ENCODE measurements around the gene OLFM1.

Gene OLFM1

GRCh38 chr9:135165003-135165711, 77.7 kb downstream of the OLFM1 start:
- no peak overlapping the region for H2AK5ac ChIP-seq (ENCODE audit: low read length, severe bottlenecking)
- peaks cover 0 to 51% of the 10 kb centered on the region in 2 experiments for H3K27me3 ChIP-seq (ENCODE audit: control insufficient read depth in 1 of 2, insufficient read depth in 1 of 2, low read length in 2 of 2)
- H3K27ac ChIP-seq (ENCODE audit: low read length, poor library complexity, severe bottlenecking), result no peak overlapping the region
- no peak overlapping the region for H2AFZ ChIP-seq (ENCODE audit: low read depth, low read length)
- H3K23ac ChIP-seq (ENCODE audit: low read length in 2 of 2), result no peak overlapping the region
- WGBS, result 76% methylated on average over 15 of the region's 18 CpGs
- no peak overlapping the region for H2BK15ac ChIP-seq (ENCODE audit: low read depth, poor library complexity, severe bottlenecking)
- no peaks in the 10 kb centered on the region for H3K4me1 ChIP-seq (ENCODE audit: control insufficient read depth, insufficient read depth, low read depth, low read length)
- no peaks in the 10 kb centered on the region for H3K36me3 ChIP-seq (ENCODE audit: control insufficient read depth in 1 of 2, insufficient read depth in 2 of 2, low read depth in 1 of 2, low read length in 2 of 2)
- no peak overlapping the region for H3K4me3 ChIP-seq (ENCODE audit: insufficient read depth in 1 of 2, low read depth in 1 of 2, low read length in 2 of 2)
- H2BK120ac ChIP-seq (ENCODE audit: low read depth, low read length), result no peak overlapping the region
- H3K79me1 ChIP-seq (replicated peaks; ENCODE audit: low read length, poor library complexity, severe bottlenecking), result no peaks in the 10 kb centered on the region
- no peaks in the 10 kb centered on the region for H3K9me3 ChIP-seq (ENCODE audit: control insufficient read depth, low read length)
- no peak overlapping the region for H3K9ac ChIP-seq (ENCODE audit: low read length)
- H4K91ac ChIP-seq (ENCODE audit: low read length), result no peak overlapping the region
- no peak overlapping the region for H3K18ac ChIP-seq (ENCODE audit: low read depth in 1 of 2, low read length in 2 of 2)
- H3K14ac ChIP-seq (ENCODE audit: low read length in 2 of 2), result no peak overlapping the region
- H2BK12ac ChIP-seq (ENCODE audit: low read length in 2 of 2), result no peak overlapping the region
- H3K4ac ChIP-seq (ENCODE audit: low read depth in 1 of 2, low read length in 2 of 2), result no peak overlapping the region
- DNase-seq, result no peak
- H3K4me2 ChIP-seq (ENCODE audit: low read length, poor library complexity, severe bottlenecking), result no peak overlapping the region
- no peak overlapping the region for H2BK5ac ChIP-seq (ENCODE audit: low read depth, low read length, poor library complexity, severe bottlenecking)
- H4K8ac ChIP-seq (ENCODE audit: low read length), result no peak overlapping the region

- no peaks in the 10 kb centered on the region for H3K9me3 ChIP-seq (ENCODE audit: control insufficient read depth, low read length)
- no peak overlapping the region for H2AK5ac ChIP-seq (ENCODE audit: low read length, severe bottlenecking)
- no peak for DNase-seq
- no peak overlapping the region for H3K18ac ChIP-seq (ENCODE audit: low read depth in 1 of 2, low read length in 2 of 2)
- H3K4me3 ChIP-seq (ENCODE audit: insufficient read depth in 1 of 2, low read depth in 1 of 2, low read length in 2 of 2), result no peak overlapping the region
- no peaks in the 10 kb centered on the region for H3K4me1 ChIP-seq (ENCODE audit: control insufficient read depth, insufficient read depth, low read depth, low read length)
- 65% methylated on average over 25 of the region's 25 CpGs for WGBS
- H3K79me1 ChIP-seq (replicated peaks; ENCODE audit: low read length, poor library complexity, severe bottlenecking), result no peaks in the 10 kb centered on the region
- no peak overlapping the region for H3K23ac ChIP-seq (ENCODE audit: low read length in 2 of 2)
- no peak overlapping the region for H3K14ac ChIP-seq (ENCODE audit: low read length in 2 of 2)
- H2BK120ac ChIP-seq (ENCODE audit: low read depth, low read length), result no peak overlapping the region
- H3K4me2 ChIP-seq (ENCODE audit: low read length, poor library complexity, severe bottlenecking), result no peak overlapping the region
- no peak overlapping the region for H3K4ac ChIP-seq (ENCODE audit: low read depth in 1 of 2, low read length in 2 of 2)
- no peak overlapping the region for H4K91ac ChIP-seq (ENCODE audit: low read length)
- no peak overlapping the region for H3K9ac ChIP-seq (ENCODE audit: low read length)
- H2BK5ac ChIP-seq (ENCODE audit: low read depth, low read length, poor library complexity, severe bottlenecking), result no peak overlapping the region
- H2BK12ac ChIP-seq (ENCODE audit: low read length in 2 of 2), result no peak overlapping the region
- H3K27me3 ChIP-seq (ENCODE audit: control insufficient read depth in 1 of 2, insufficient read depth in 1 of 2, low read length in 2 of 2), result peaks cover 0 to 47% of the 10 kb centered on the region in 2 experiments
- H2AFZ ChIP-seq (ENCODE audit: low read depth, low read length), result no peak overlapping the region
- no peak overlapping the region for H4K8ac ChIP-seq (ENCODE audit: low read length)
- no peak overlapping the region for H3K27ac ChIP-seq (ENCODE audit: low read length, poor library complexity, severe bottlenecking)
- no peaks in the 10 kb centered on the region for H3K36me3 ChIP-seq (ENCODE audit: control insufficient read depth in 1 of 2, insufficient read depth in 2 of 2, low read depth in 1 of 2, low read length in 2 of 2)
- H2BK15ac ChIP-seq (ENCODE audit: low read depth, poor library complexity, severe bottlenecking), result no peak overlapping the region
Measured at GRCh38 chr9:135165756-135166519, 78.5 kb downstream of the OLFM1 start.

GRCh38 chr9:135166565-135166964, 79.1 kb downstream of the OLFM1 start:
- Histone ChIP-seq H3K23ac (ENCODE audit: low read length in 2 of 2) (no peak overlapping the region), H2BK5ac (ENCODE audit: low read depth, low read length, poor library complexity, severe bottlenecking) (no peak overlapping the region), H3K36me3 (ENCODE audit: control insufficient read depth in 1 of 2, insufficient read depth in 2 of 2, low read depth in 1 of 2, low read length in 2 of 2) (no peaks in the 10 kb centered on the region), H3K79me1 (replicated peaks; ENCODE audit: low read length, poor library complexity, severe bottlenecking) (no peaks in the 10 kb centered on the region), H3K18ac (ENCODE audit: low read depth in 1 of 2, low read length in 2 of 2) (no peak overlapping the region), H3K27me3 (ENCODE audit: control insufficient read depth in 1 of 2, insufficient read depth in 1 of 2, low read length in 2 of 2) (peaks cover 0 to 44% of the 10 kb centered on the region in 2 experiments), H2BK12ac (ENCODE audit: low read length in 2 of 2) (no peak overlapping the region), H3K9me3 (ENCODE audit: control insufficient read depth, low read length) (no peaks in the 10 kb centered on the region), H4K8ac (ENCODE audit: low read length) (no peak overlapping the region), H2AK5ac (ENCODE audit: low read length, severe bottlenecking) (no peak overlapping the region), H4K91ac (ENCODE audit: low read length) (no peak overlapping the region), H3K4me2 (ENCODE audit: low read length, poor library complexity, severe bottlenecking) (no peak overlapping the region), H2AFZ (ENCODE audit: low read depth, low read length) (no peak overlapping the region), H3K4me3 (ENCODE audit: insufficient read depth in 1 of 2, low read depth in 1 of 2, low read length in 2 of 2) (no peak overlapping the region), H3K4me1 (ENCODE audit: control insufficient read depth, insufficient read depth, low read depth, low read length) (no peaks in the 10 kb centered on the region), H3K27ac (ENCODE audit: low read length, poor library complexity, severe bottlenecking) (no peak overlapping the region), H2BK120ac (ENCODE audit: low read depth, low read length) (no peak overlapping the region), H3K9ac (ENCODE audit: low read length) (no peak overlapping the region), H3K14ac (ENCODE audit: low read length in 2 of 2) (no peak overlapping the region), H3K4ac (ENCODE audit: low read depth in 1 of 2, low read length in 2 of 2) (no peak overlapping the region), H2BK15ac (ENCODE audit: low read depth, poor library complexity, severe bottlenecking) (no peak overlapping the region)
- WGBS, result 81% methylated on average over 10 of the region's 14 CpGs
- no peak for DNase-seq

- no peak for DNase-seq
- H3K23ac ChIP-seq (ENCODE audit: low read length in 2 of 2), result no peak overlapping the region
- H3K4ac ChIP-seq (ENCODE audit: low read depth in 1 of 2, low read length in 2 of 2), result no peak overlapping the region
- H2BK5ac ChIP-seq (ENCODE audit: low read depth, low read length, poor library complexity, severe bottlenecking), result no peak overlapping the region
- H3K27ac ChIP-seq (ENCODE audit: low read length, poor library complexity, severe bottlenecking), result no peak overlapping the region
- no peak overlapping the region for H3K4me2 ChIP-seq (ENCODE audit: low read length, poor library complexity, severe bottlenecking)
- H3K36me3 ChIP-seq (ENCODE audit: control insufficient read depth in 1 of 2, insufficient read depth in 2 of 2, low read depth in 1 of 2, low read length in 2 of 2), result no peaks in the 10 kb centered on the region
- no peak overlapping the region for H3K14ac ChIP-seq (ENCODE audit: low read length in 2 of 2)
- H2AFZ ChIP-seq (ENCODE audit: low read depth, low read length), result no peak overlapping the region
- no peak overlapping the region for H2BK120ac ChIP-seq (ENCODE audit: low read depth, low read length)
- no peaks in the 10 kb centered on the region for H3K9me3 ChIP-seq (ENCODE audit: control insufficient read depth, low read length)
- no peak overlapping the region for H2BK15ac ChIP-seq (ENCODE audit: low read depth, poor library complexity, severe bottlenecking)
- H3K9ac ChIP-seq (ENCODE audit: low read length), result no peak overlapping the region
- H3K79me1 ChIP-seq (replicated peaks; ENCODE audit: low read length, poor library complexity, severe bottlenecking), result no peaks in the 10 kb centered on the region
- H3K4me1 ChIP-seq (ENCODE audit: control insufficient read depth, insufficient read depth, low read depth, low read length), result no peaks in the 10 kb centered on the region
- 87% methylated on average over 12 of the region's 12 CpGs for WGBS
- H3K27me3 ChIP-seq (ENCODE audit: control insufficient read depth in 1 of 2, insufficient read depth in 1 of 2, low read length in 2 of 2), result peaks cover 0 to 44% of the 10 kb centered on the region in 2 experiments
- H2AK5ac ChIP-seq (ENCODE audit: low read length, severe bottlenecking), result no peak overlapping the region
- no peak overlapping the region for H4K8ac ChIP-seq (ENCODE audit: low read length)
- H2BK12ac ChIP-seq (ENCODE audit: low read length in 2 of 2), result no peak overlapping the region
- no peak overlapping the region for H4K91ac ChIP-seq (ENCODE audit: low read length)
- no peak overlapping the region for H3K18ac ChIP-seq (ENCODE audit: low read depth in 1 of 2, low read length in 2 of 2)
- no peak overlapping the region for H3K4me3 ChIP-seq (ENCODE audit: insufficient read depth in 1 of 2, low read depth in 1 of 2, low read length in 2 of 2)
Measured at GRCh38 chr9:135167356-135167755, 79.9 kb downstream of the OLFM1 start.

Measured in mesenchymal stem cell (in vitro differentiated cells and primary cell).